Testis (tissue), 3 donors: ENCODE data around the gene TENM4. TPM values are rescaled to one million over a fixed set of nuclear protein-coding genes. Genes with fewer than 3 reads are reported as not detected.

ENCODE experiments used
- DNase-seq: peaks from one replicate; pipeline ENCODE4 v3.0.0-alpha.2; 2019
- H3K27ac ChIP-seq, 2 donors: fragments of 200-600 bp; sonication (generic); one replicate each; pipeline ENCODE4 v1.5.1; 2019
- H3K27me3 ChIP-seq: fragments of 200-600 bp; sonication (generic); one replicate; pipeline ENCODE4 v1.5.1; 2019
- H3K36me3 ChIP-seq: fragments of 200-600 bp; sonication (generic); one replicate; pipeline ENCODE4 v1.5.1; 2017; ENCODE audit warnings: low read depth; ENCODE audit errors: missing control alignments
- H3K4me1 ChIP-seq: fragments of 200-600 bp; sonication (generic); one replicate; pipeline ENCODE4 v1.5.1; 2019
- H3K4me3 ChIP-seq, 2 donors: fragments of 200-600 bp; sonication (generic); one replicate each; pipeline ENCODE4 v1.5.1; 2017 to 2019
- H3K9me3 ChIP-seq: fragments of 200-600 bp; sonication (generic); one replicate; pipeline ENCODE4 v1.5.1; 2017
- POLR2A ChIP-seq: fragments of 450-650 bp; IDR thresholded peaks from one replicate; pipeline ENCODE4 v1.6.1; 2017; ENCODE audit warnings: antibody characterized with exemption, mild to moderate bottlenecking, moderate library complexity
- WGBS, 2 donors: methylation state at CpG; one replicate each; pipeline ENCODE4 v1.1.5; 2018; 5-methylcytosine and 5-hydroxymethylcytosine counted together
- intact Hi-C: fragments of 100-400 bp; cut with DNase I; formaldehyde crosslinking; loops from one replicate; pipeline ENCODE4 v1.15.1; 2023; ENCODE audit warnings: low total_unique reads
- polyA plus RNA-seq: library from polyadenylated mRNA; stranded (reverse); fragments of 350-450 nt; fragmentation: Illumina TruSeq; extraction: RNeasy Lipid Tissue Mini Kit (QIAGEN cat#74804); gene quantifications from one replicate; pipeline ENCODE4 v1.2.3, GENCODE V29; 2014; ENCODE audit warnings: low read depth, low replicate concordance; ENCODE audit not compliant: insufficient read depth
- total RNA-seq, 2 donors: library from RNA; depleted of rRNA; stranded (reverse); fragments of >200 nt; gene quantifications; one replicate each; pipeline ENCODE4 v1.2.3, GENCODE V29; 2016
- TF ChIP-seq, protein P1 (sequence below), 3 experiments: fragments of 450-650 bp in 2 of 3; fragments of 200-600 bp in 1 of 3; sonication (generic) in 1 of 3; IDR thresholded peaks; one replicate each; pipeline ENCODE4 v1.5.1; 2016 to 2019; ENCODE audit warnings: antibody characterized with exemption in 3 of 3, mild to moderate bottlenecking in 2 of 3, moderate library complexity in 1 of 3

Gene TENM4
- total and polyA plus RNA-seq, 3 donors from 2014 or later: 10.6 to 17.9 (median 11.4) TPM

- intact Hi-C loops: no loop called here
- Histone ChIP-seq H3K27me3 (no peaks in the 10 kb centered on the region), H3K36me3 (no peaks in the 10 kb centered on the region), H3K27ac (no peak overlapping the region), H3K4me3 (no peak overlapping the region), H3K4me1 (no peaks in the 10 kb centered on the region), H3K9me3 (no peaks in the 10 kb centered on the region)
- 70 to 84% methylated on average over 1 of the region's 1 CpG for WGBS, 2 donors
- DNase-seq: no peak
- TF ChIP-seq POLR2A: no peak
- TF ChIP-seq, protein P1, sequence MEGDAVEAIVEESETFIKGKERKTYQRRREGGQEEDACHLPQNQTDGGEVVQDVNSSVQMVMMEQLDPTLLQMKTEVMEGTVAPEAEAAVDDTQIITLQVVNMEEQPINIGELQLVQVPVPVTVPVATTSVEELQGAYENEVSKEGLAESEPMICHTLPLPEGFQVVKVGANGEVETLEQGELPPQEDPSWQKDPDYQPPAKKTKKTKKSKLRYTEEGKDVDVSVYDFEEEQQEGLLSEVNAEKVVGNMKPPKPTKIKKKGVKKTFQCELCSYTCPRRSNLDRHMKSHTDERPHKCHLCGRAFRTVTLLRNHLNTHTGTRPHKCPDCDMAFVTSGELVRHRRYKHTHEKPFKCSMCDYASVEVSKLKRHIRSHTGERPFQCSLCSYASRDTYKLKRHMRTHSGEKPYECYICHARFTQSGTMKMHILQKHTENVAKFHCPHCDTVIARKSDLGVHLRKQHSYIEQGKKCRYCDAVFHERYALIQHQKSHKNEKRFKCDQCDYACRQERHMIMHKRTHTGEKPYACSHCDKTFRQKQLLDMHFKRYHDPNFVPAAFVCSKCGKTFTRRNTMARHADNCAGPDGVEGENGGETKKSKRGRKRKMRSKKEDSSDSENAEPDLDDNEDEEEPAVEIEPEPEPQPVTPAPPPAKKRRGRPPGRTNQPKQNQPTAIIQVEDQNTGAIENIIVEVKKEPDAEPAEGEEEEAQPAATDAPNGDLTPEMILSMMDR (IDR thresholded peaks at IDR 0.05): no peak
Observed at GRCh38 chr11:79444923-79445322, 4.1 kb upstream of the TENM4 start.

GRCh38 chr11:79441461-79441875 lies 638 bp upstream of the TENM4 start:
- no peaks in the 10 kb centered on the region for H3K27me3 ChIP-seq
- no peaks in the 10 kb centered on the region for H3K9me3 ChIP-seq
- intact Hi-C loops: no loop called here
- H3K4me1 ChIP-seq: peaks cover 6% of the 10 kb centered on the region
- H3K4me3 ChIP-seq: peak overlapping the region; percentile 49 to 55
- peak overlapping the region in 1 of 2 donors; percentile 63 for H3K27ac ChIP-seq
- no peaks in the 10 kb centered on the region for H3K36me3 ChIP-seq
- no peak for DNase-seq
- WGBS, 2 donors: 16 to 21% methylated on average over 10 of the region's 10 CpGs
- TF ChIP-seq, protein P1 (IDR thresholded peaks at IDR 0.05): no peak
- no peak for TF ChIP-seq POLR2A

GRCh38 chr11:79439886-79440570 lies 802 bp downstream of the TENM4 start:
- Histone ChIP-seq H3K9me3 (no peaks in the 10 kb centered on the region), H3K4me1 (peaks cover 6% of the 10 kb centered on the region), H3K36me3 (no peaks in the 10 kb centered on the region), H3K27me3 (no peaks in the 10 kb centered on the region), H3K27ac (peak overlapping the region; percentile 2 to 63), H3K4me3 (peak overlapping the region; percentile 49 to 55)
- peak; percentile 42 for DNase-seq
- WGBS, 2 donors: 0% methylated on average over 41 of the region's 72 CpGs; no CpG with 5 or more reads in 1 of the 2 donors
- no peak for TF ChIP-seq POLR2A
- TF ChIP-seq, protein P1 (IDR thresholded peaks at IDR 0.05): no peak
- intact Hi-C loops: no loop called here

DNA sequence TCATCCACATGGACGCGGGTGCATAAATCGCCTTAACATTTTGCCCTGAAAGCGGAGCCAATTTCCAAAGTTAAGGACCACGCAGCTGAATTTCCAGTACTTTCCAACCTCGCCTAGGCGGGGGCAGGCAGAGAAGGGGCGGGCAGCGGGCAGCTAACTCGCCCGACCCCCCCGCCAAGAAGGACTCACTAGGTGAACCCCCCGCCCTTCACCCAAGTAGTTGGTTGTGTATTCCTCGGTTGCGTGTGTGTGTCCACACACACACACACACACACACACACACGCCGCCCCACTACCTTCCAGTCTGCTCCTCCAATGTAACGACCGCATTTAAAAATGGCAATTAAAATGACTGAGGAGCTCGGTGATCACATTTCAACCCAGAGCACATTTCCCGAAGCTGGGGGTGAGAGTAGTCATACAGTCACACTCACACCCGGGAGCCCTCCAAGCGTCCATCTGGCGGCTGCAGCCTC lies 1.4 kb downstream of the TENM4 start:
- Histone ChIP-seq H3K27ac (no peak overlapping the region), H3K4me1 (peaks cover 6% of the 10 kb centered on the region), H3K9me3 (no peaks in the 10 kb centered on the region), H3K4me3 (peak overlapping the region; percentile 49 to 55), H3K36me3 (no peaks in the 10 kb centered on the region), H3K27me3 (no peaks in the 10 kb centered on the region)
- intact Hi-C loops: no loop called here
- 1 to 5% methylated on average over 8 to 24 of the region's 24 CpGs for WGBS, 2 donors
- DNase-seq: peak; percentile 21
- TF ChIP-seq, protein P1 (IDR thresholded peaks at IDR 0.05): no peak
- no peak for TF ChIP-seq POLR2A
